ENCODE measurements around the gene GAS2L2.

The GAS2L2 gene

DNA sequence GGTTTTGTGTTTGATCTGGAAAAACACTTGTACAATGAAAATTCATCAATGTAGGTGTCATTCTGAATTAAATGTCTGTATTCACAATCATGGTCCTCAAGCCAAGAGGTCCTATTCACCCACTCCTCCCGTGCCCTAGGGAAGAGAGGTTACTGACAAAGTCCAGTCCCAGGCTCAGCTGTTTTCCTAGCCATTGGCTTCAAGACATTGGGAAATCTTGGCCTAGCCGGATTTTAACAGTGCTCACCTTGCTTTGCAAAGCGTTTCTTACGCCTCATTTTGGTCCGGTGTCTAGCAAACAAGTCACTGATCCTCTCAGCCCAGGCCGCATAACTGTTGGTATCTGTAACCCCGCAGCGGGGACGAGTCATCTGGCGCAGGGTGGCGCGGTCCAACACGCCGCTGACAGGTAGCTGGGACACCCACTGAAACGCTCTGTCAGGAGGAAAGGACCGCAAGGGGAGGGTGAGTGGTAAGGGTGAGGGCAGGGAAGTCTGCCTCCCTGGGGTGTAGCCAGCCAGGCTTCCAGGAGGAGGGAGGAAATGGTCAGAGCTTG, 25.7 kb upstream of the GAS2L2 start:
- no peak overlapping the region for H3K27ac ChIP-seq
- H3K27me3 ChIP-seq: peaks cover 80% of the 10 kb centered on the region
- no peaks in the 10 kb centered on the region for H3K9me3 ChIP-seq
- TF ChIP-seq CTCF (IDR thresholded peaks at IDR 0.05): no peak
- no peaks in the 10 kb centered on the region for H3K36me3 ChIP-seq
- no peaks in the 10 kb centered on the region for H3K4me1 ChIP-seq (ENCODE audit: control insufficient read depth in 1 of 2, insufficient read depth in 1 of 2, low read depth in 1 of 2, low read length in 1 of 2)
- H3K4me3 ChIP-seq (ENCODE audit: low read depth in 1 of 2, low read length in 1 of 2): no peak overlapping the region

DNA sequence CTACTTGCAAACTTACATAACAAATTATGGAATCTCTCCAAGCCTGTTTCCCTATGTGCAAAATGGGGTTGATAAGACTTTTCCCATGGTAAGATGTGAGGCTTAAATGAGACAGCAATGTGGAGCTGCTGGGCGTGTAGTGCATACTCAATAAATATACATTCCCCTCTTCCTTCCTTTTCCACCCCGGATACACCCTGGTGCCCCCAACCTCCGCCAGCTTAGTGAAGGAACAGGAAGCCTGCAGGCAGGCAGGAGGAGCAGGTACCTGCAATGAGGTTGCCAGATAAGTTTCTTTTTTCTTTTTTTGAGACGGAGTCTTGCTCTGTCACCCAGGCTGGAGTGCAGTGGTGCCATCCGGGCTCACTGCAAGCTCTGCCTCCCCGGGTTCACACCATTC, 22.5 kb upstream of the GAS2L2 start:
- Histone ChIP-seq H3K27ac (no peak overlapping the region), H3K4me1 (ENCODE audit: control insufficient read depth in 1 of 2, insufficient read depth in 1 of 2, low read depth in 1 of 2, low read length in 1 of 2) (no peaks in the 10 kb centered on the region), H3K27me3 (peaks cover 71% of the 10 kb centered on the region), H3K36me3 (no peaks in the 10 kb centered on the region), H3K4me3 (ENCODE audit: low read depth in 1 of 2, low read length in 1 of 2) (no peak overlapping the region), H3K9me3 (no peaks in the 10 kb centered on the region)
- TF ChIP-seq CTCF (IDR thresholded peaks at IDR 0.05): no peak

DNA sequence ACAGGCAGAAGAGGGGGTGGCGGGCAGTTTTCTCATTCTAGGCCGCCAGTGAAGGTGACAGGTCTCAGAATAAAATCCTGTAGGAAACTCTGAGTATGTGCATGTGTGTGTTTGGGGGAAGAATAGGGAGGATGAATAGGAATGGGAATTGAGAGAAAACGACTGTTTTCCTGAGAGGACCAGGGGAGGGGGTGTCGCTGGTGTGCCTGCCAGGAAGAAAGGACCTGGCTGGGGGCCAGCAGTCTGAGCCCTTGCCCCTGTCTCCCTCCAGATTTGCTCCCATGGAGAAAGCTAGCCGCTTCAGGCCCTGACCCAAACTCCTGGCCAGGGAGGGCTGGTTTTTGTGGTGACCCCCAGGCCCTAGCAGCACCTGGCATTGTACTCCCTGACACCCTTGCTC, 22.0 kb upstream of the GAS2L2 start:
- Histone ChIP-seq H3K27me3 (peaks cover 71% of the 10 kb centered on the region), H3K4me1 (ENCODE audit: control insufficient read depth in 1 of 2, insufficient read depth in 1 of 2, low read depth in 1 of 2, low read length in 1 of 2) (no peaks in the 10 kb centered on the region), H3K9me3 (no peaks in the 10 kb centered on the region), H3K36me3 (no peaks in the 10 kb centered on the region), H3K27ac (no peak overlapping the region), H3K4me3 (ENCODE audit: low read depth in 1 of 2, low read length in 1 of 2) (no peak overlapping the region)
- TF ChIP-seq CTCF (IDR thresholded peaks at IDR 0.05): no peak

- Histone ChIP-seq H3K9me3 (no peaks in the 10 kb centered on the region), H3K27ac (no peak overlapping the region), H3K27me3 (peaks cover 69% of the 10 kb centered on the region), H3K4me3 (ENCODE audit: low read depth in 1 of 2, low read length in 1 of 2) (no peak overlapping the region), H3K36me3 (no peaks in the 10 kb centered on the region), H3K4me1 (ENCODE audit: control insufficient read depth in 1 of 2, insufficient read depth in 1 of 2, low read depth in 1 of 2, low read length in 1 of 2) (no peaks in the 10 kb centered on the region)
- no peak for TF ChIP-seq CTCF (IDR thresholded peaks at IDR 0.05)
These were observed 21.5 kb upstream of the GAS2L2 start for GRCh38 chr17:35774499-35774898.

DNA sequence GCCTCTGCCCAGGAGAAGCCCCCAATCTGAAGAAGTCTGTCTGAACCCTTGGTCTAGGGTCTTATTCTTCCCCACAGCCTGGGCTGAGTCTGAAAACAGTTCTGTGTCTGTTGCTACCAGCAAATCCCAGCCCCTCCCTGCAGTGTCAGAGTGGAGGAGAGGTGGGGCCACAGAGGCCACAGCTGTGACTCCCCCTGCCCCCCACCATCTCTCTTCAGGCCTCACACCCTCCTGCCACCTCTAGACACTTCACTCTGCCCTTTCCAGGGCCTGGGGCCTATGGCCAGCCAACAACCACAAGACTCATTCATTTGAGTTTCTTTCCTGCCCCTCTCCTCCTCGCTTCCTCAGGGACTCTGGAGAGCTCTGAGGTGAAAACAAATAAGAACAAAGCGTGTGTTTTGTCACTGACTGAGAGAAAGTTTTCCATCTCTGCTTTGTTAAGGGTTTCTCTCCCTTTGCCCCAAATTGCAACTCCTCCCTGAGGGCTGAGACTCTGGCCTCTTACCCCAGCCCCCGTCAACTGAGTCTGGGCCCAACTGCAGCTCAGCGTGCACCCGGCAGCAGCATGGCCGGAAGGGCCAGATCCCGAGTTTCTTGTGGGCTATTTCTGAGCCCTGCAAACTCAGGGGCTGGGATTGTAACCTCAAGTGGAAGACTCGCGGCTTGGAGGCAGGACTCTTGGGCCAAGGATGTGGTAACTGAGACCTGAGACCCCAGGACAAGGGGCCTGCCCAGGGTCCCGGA, 20.8 kb upstream of the GAS2L2 start:
- H3K27me3 ChIP-seq: peaks cover 62% of the 10 kb centered on the region
- no peaks in the 10 kb centered on the region for H3K4me1 ChIP-seq (ENCODE audit: control insufficient read depth in 1 of 2, insufficient read depth in 1 of 2, low read depth in 1 of 2, low read length in 1 of 2)
- no peaks in the 10 kb centered on the region for H3K9me3 ChIP-seq
- no peaks in the 10 kb centered on the region for H3K36me3 ChIP-seq
- no peak overlapping the region for H3K4me3 ChIP-seq (ENCODE audit: low read depth in 1 of 2, low read length in 1 of 2)
- no peak overlapping the region for H3K27ac ChIP-seq
- no peak for TF ChIP-seq CTCF (IDR thresholded peaks at IDR 0.05)

Data from neutrophil (primary cell).